ENCODE data around the gene PPM1L.
"Not testable (repeated sequence)": the region's sequence is repeated elsewhere in the genome, so short reads cannot be mapped to it uniquely, and the experiment has no call there.

PPM1L gene

GRCh38 chr3:160996811-160997210, 240.8 kb downstream of the PPM1L start:
- H3K36me3 ChIP-seq (replicated peaks; ENCODE audit: low read depth, low read length) = no peaks in the 10 kb centered on the region
- no peak overlapping the region for H3K9ac ChIP-seq (ENCODE audit: low read length)
- H3K27me3 ChIP-seq (ENCODE audit: low read depth, low read length) = no peaks in the 10 kb centered on the region
- TF ChIP-seq CTCF (IDR thresholded peaks at IDR 0.05; ENCODE audit: low read depth, low read length) (no peak), EZH2phosphoT487 (IDR thresholded peaks at IDR 0.05; ENCODE audit: low read depth) (no peak)
- H2AFZ ChIP-seq (ENCODE audit: low read depth, low read length) = no peak overlapping the region
- H3K79me2 ChIP-seq (ENCODE audit: low read length) = no peaks in the 10 kb centered on the region
- peaks cover 6% of the 10 kb centered on the region; the same call in 1 of the 2 replicates for H3K4me1 ChIP-seq (ENCODE audit: low read length)
- no peak overlapping the region for H3K27ac ChIP-seq (ENCODE audit: low read length)
- no peak overlapping the region for H3K4me3 ChIP-seq (ENCODE audit: low read length)
- H4K20me1 ChIP-seq (ENCODE audit: insufficient read depth, low read length) = no peaks in the 10 kb centered on the region
- H3K4me2 ChIP-seq (ENCODE audit: low read length) = no peak overlapping the region
- H3K9me3 ChIP-seq (ENCODE audit: insufficient read depth, low read length) = no peaks in the 10 kb centered on the region

GRCh38 chr3:160998581-160998980, 242.6 kb downstream of the PPM1L start:
- Histone ChIP-seq H3K4me2 (ENCODE audit: low read length) (no peak overlapping the region), H3K9me3 (ENCODE audit: insufficient read depth, low read length) (no peaks in the 10 kb centered on the region), H3K9ac (ENCODE audit: low read length) (no peak overlapping the region), H3K27ac (ENCODE audit: low read length) (no peak overlapping the region), H4K20me1 (ENCODE audit: insufficient read depth, low read length) (no peaks in the 10 kb centered on the region), H3K27me3 (ENCODE audit: low read depth, low read length) (no peaks in the 10 kb centered on the region), H2AFZ (ENCODE audit: low read depth, low read length) (no peak overlapping the region), H3K36me3 (replicated peaks; ENCODE audit: low read depth, low read length) (no peaks in the 10 kb centered on the region), H3K4me3 (ENCODE audit: low read length) (no peak overlapping the region), H3K79me2 (ENCODE audit: low read length) (no peaks in the 10 kb centered on the region), H3K4me1 (ENCODE audit: low read length) (peaks cover 6% of the 10 kb centered on the region; the same call in 1 of the 2 replicates)
- TF ChIP-seq CTCF (IDR thresholded peaks at IDR 0.05; ENCODE audit: low read depth, low read length) = no peak
- no peak for TF ChIP-seq EZH2phosphoT487 (IDR thresholded peaks at IDR 0.05; ENCODE audit: low read depth)

- TF ChIP-seq CTCF (IDR thresholded peaks at IDR 0.05; ENCODE audit: low read depth, low read length) (0 out of 2 replicates have a peak, but pooled peaks have one; percentile 5), EZH2phosphoT487 (IDR thresholded peaks at IDR 0.05; ENCODE audit: low read depth) (no peak)
- H3K9me3 ChIP-seq (ENCODE audit: insufficient read depth, low read length) = no peaks in the 10 kb centered on the region
- no peaks in the 10 kb centered on the region for H3K27me3 ChIP-seq (ENCODE audit: low read depth, low read length)
- H3K36me3 ChIP-seq (replicated peaks; ENCODE audit: low read depth, low read length) = no peaks in the 10 kb centered on the region
- no peak overlapping the region for H3K4me2 ChIP-seq (ENCODE audit: low read length)
- H2AFZ ChIP-seq (ENCODE audit: low read depth, low read length) = no peak overlapping the region
- no peak overlapping the region for H3K9ac ChIP-seq (ENCODE audit: low read length)
- H3K4me3 ChIP-seq (ENCODE audit: low read length) = no peak overlapping the region
- H4K20me1 ChIP-seq (ENCODE audit: insufficient read depth, low read length) = no peaks in the 10 kb centered on the region
- H3K79me2 ChIP-seq (ENCODE audit: low read length) = no peaks in the 10 kb centered on the region
- no peak overlapping the region for H3K27ac ChIP-seq (ENCODE audit: low read length)
- peaks cover 6% of the 10 kb centered on the region; the same call in 1 of the 2 replicates for H3K4me1 ChIP-seq (ENCODE audit: low read length)
Measured at GRCh38 chr3:160999274-160999673, 243.2 kb downstream of the PPM1L start.

- Histone ChIP-seq H3K9me3 (ENCODE audit: insufficient read depth, low read length) (no peaks in the 10 kb centered on the region), H4K20me1 (ENCODE audit: insufficient read depth, low read length) (no peaks in the 10 kb centered on the region), H3K4me1 (ENCODE audit: low read length) (no peaks in the 10 kb centered on the region), H3K27ac (ENCODE audit: low read length) (no peak overlapping the region), H3K79me2 (ENCODE audit: low read length) (no peaks in the 10 kb centered on the region), H2AFZ (ENCODE audit: low read depth, low read length) (no peak overlapping the region), H3K4me2 (ENCODE audit: low read length) (no peak overlapping the region), H3K4me3 (ENCODE audit: low read length) (no peak overlapping the region), H3K27me3 (ENCODE audit: low read depth, low read length) (no peaks in the 10 kb centered on the region), H3K9ac (ENCODE audit: low read length) (no peak overlapping the region), H3K36me3 (replicated peaks; ENCODE audit: low read depth, low read length) (no peaks in the 10 kb centered on the region)
- TF ChIP-seq CTCF (IDR thresholded peaks at IDR 0.05; ENCODE audit: low read depth, low read length) = no peak
- no peak for TF ChIP-seq EZH2phosphoT487 (IDR thresholded peaks at IDR 0.05; ENCODE audit: low read depth)
Measured at GRCh38 chr3:161008086-161008485, 252.1 kb downstream of the PPM1L start.

GRCh38 chr3:161010151-161010550, 254.1 kb downstream of the PPM1L start:
- not testable (repeated sequence) for H3K9ac ChIP-seq (ENCODE audit: low read length); H3K9me3 ChIP-seq (ENCODE audit: insufficient read depth, low read length); H3K27me3 ChIP-seq (ENCODE audit: low read depth, low read length); H4K20me1 ChIP-seq (ENCODE audit: insufficient read depth, low read length); H3K27ac ChIP-seq (ENCODE audit: low read length); H3K4me3 ChIP-seq (ENCODE audit: low read length); H3K36me3 ChIP-seq (replicated peaks; ENCODE audit: low read depth, low read length); H3K4me1 ChIP-seq (ENCODE audit: low read length); H3K4me2 ChIP-seq (ENCODE audit: low read length); H2AFZ ChIP-seq (ENCODE audit: low read depth, low read length); H3K79me2 ChIP-seq (ENCODE audit: low read length)
